Mucosa of rectum (tissue), 2 donors: ENCODE results near the gene PCGF2.
"Not testable (repeated sequence)": the region's sequence is repeated elsewhere in the genome, so short reads cannot be mapped to it uniquely, and the experiment has no call there.

Experiments
- H3K27ac ChIP-seq, 2 donors: one replicate each; pipeline ENCODE4 v1.7.0; 2013; ENCODE audit warnings: inconsistent platforms in 2 of 2, low read depth in 2 of 2, low read length in 2 of 2
- H3K27me3 ChIP-seq, 2 donors: one replicate each; pipeline ENCODE4 v1.7.0; 2013; ENCODE audit warnings: low read length in 2 of 2; ENCODE audit not compliant: control insufficient read depth in 2 of 2, insufficient read depth in 2 of 2
- H3K36me3 ChIP-seq, 2 donors: one replicate each; pipeline ENCODE4 v1.7.0; 2013; ENCODE audit warnings: low read length in 2 of 2; ENCODE audit not compliant: control insufficient read depth in 2 of 2, insufficient read depth in 2 of 2
- H3K4me1 ChIP-seq, 2 donors: one replicate each; pipeline ENCODE4 v1.7.0; 2013; ENCODE audit warnings: low read length in 2 of 2, mild to moderate bottlenecking in 1 of 2; ENCODE audit not compliant: control insufficient read depth in 2 of 2, insufficient read depth in 2 of 2
- H3K4me3 ChIP-seq, 2 donors: one replicate each; pipeline ENCODE4 v1.7.0; 2013; ENCODE audit warnings: low read length in 2 of 2
- H3K9ac ChIP-seq, 2 donors: one replicate each; pipeline ENCODE4 v1.7.0; 2013; ENCODE audit warnings: low read length in 2 of 2, low read depth in 1 of 2, mild to moderate bottlenecking in 1 of 2
- H3K9me3 ChIP-seq, 2 donors: one replicate each; pipeline ENCODE4 v1.7.0; 2013; ENCODE audit warnings: low read length in 2 of 2; ENCODE audit not compliant: control insufficient read depth in 2 of 2
- donor health status: healthy.
- donor health status: Normal muscosa, but diverticular disease.

PCGF2 gene

GRCh38 chr17:38748149-38748891, at the start of gene PCGF2:
Gene PCGF2, minus strand, starts transcription at chr17:38748336. Its CDS starts 7,934 bp downstream, at chr17:38740402.
- Histone ChIP-seq H3K4me3 (peak within 1 kb of the TSS; percentile 83 to 99), H3K36me3 (no peaks in the 10 kb centered on the region), H3K27ac (peak within 1 kb of the TSS; percentile 84 to 89), H3K9ac (peak within 1 kb of the TSS; percentile 68 to 83), H3K4me1 (peaks cover 51 to 53% of the 10 kb centered on the region in 2 donors), H3K27me3 (no peaks in the 10 kb centered on the region), H3K9me3 (no peaks in the 10 kb centered on the region)

DNA sequence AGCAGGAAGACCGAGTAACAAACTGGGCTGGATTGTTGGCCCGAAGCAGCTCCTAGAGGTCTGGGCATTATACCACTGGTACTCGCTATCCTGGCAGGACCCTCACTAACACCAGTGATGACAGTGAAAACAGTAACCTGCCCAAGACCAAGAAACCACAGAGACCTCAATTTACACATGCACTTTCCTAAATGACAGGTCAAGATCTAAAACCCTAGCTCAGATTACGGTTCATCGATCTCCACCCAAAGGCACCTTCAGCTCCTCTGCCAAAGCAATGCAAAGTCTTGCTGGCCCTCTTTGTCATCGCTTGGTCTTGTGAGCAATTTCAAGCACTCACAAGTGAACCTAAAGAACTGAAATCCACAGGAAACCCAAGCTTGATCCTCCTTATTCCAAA, 49.7 kb upstream of the PCGF2 start:
- H3K27ac ChIP-seq: no peak overlapping the region
- H3K4me1 ChIP-seq: peaks cover 21 to 33% of the 10 kb centered on the region in 2 donors
- H3K9me3 ChIP-seq: no peaks in the 10 kb centered on the region
- H3K27me3 ChIP-seq: no peaks in the 10 kb centered on the region
- H3K36me3 ChIP-seq: peaks cover 18 to 19% of the 10 kb centered on the region in 2 donors
- no peak overlapping the region for H3K9ac ChIP-seq
- H3K4me3 ChIP-seq: peak overlapping the region in 1 of 2 donors; percentile 78

- Histone ChIP-seq H3K9ac (no peak overlapping the region), H3K27ac (no peak overlapping the region)
Measured at GRCh38 chr17:38797158-38797490, 49.0 kb upstream of the PCGF2 start.

GRCh38 chr17:38796451-38797157, 48.5 kb upstream of the PCGF2 start:
- Histone ChIP-seq H3K36me3 (peaks cover 6 to 9% of the 10 kb centered on the region in 2 donors), H3K27ac (no peak overlapping the region), H3K4me3 (peak overlapping the region in 1 of 2 donors; percentile 39), H3K9ac (no peak overlapping the region), H3K9me3 (no peaks in the 10 kb centered on the region), H3K27me3 (no peaks in the 10 kb centered on the region), H3K4me1 (peaks cover 21 to 33% of the 10 kb centered on the region in 2 donors)

More at GRCh38 chr17:38797158-38797490, 49.0 kb upstream of the PCGF2 start:
- Histone ChIP-seq H3K9me3 (no peaks in the 10 kb centered on the region), H3K27me3 (no peaks in the 10 kb centered on the region), H3K4me1 (peaks cover 21 to 33% of the 10 kb centered on the region in 2 donors), H3K4me3 (no peak overlapping the region), H3K36me3 (peaks cover 11 to 14% of the 10 kb centered on the region in 2 donors)

- H3K36me3 ChIP-seq: peaks cover 0 to 2% of the 10 kb centered on the region in 2 donors
- H3K27me3 ChIP-seq: no peaks in the 10 kb centered on the region
- no peaks in the 10 kb centered on the region for H3K9me3 ChIP-seq
- H3K9ac ChIP-seq: no peak overlapping the region
- peaks cover 21 to 31% of the 10 kb centered on the region in 2 donors for H3K4me1 ChIP-seq
- H3K27ac ChIP-seq: no peak overlapping the region
- no peak overlapping the region for H3K4me3 ChIP-seq
Measured at GRCh38 chr17:38794221-38794620, 46.1 kb upstream of the PCGF2 start.

- H3K27me3 ChIP-seq: no peaks in the 10 kb centered on the region
- no peaks in the 10 kb centered on the region for H3K9me3 ChIP-seq
- no peak overlapping the region for H3K27ac ChIP-seq
- H3K36me3 ChIP-seq: peaks cover 6 to 9% of the 10 kb centered on the region in 2 donors
- H3K9ac ChIP-seq: no peak overlapping the region
- H3K4me1 ChIP-seq: peaks cover 0 to 2% of the 10 kb centered on the region in 2 donors
- no peak overlapping the region for H3K4me3 ChIP-seq
Measured at GRCh38 chr17:38791162-38791561, 43.0 kb upstream of the PCGF2 start.

- peaks cover 11 to 16% of the 10 kb centered on the region in 2 donors for H3K36me3 ChIP-seq
- not testable (repeated sequence) for H3K27ac ChIP-seq, H3K9ac ChIP-seq
Measured at GRCh38 chr17:38790148-38790707, 42.1 kb upstream of the PCGF2 start.

DNA sequence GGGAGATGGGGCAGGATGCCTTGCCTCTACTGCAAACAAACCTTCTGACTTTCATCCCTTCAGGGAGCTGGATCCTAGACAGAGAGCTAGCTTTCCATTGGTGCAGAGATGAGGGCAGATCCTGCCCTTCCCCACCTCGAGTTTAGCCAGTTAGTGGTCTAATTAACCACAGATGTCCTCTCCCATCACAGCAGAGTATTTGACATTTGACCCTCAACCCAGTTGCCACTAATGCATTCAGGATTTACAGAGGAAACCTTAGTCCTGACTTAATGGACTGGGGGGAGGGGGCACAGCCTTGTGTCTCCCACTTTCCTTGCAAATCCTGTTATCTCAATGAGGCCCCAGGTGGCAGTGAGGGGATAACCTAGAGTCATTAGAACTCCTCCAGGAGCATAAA, 41.0 kb upstream of the PCGF2 start:
- H3K9ac ChIP-seq: no peak overlapping the region
- H3K27ac ChIP-seq: no peak overlapping the region
- H3K4me3 ChIP-seq: no peak overlapping the region
- H3K9me3 ChIP-seq: no peaks in the 10 kb centered on the region
- H3K4me1 ChIP-seq: no peaks in the 10 kb centered on the region
- no peaks in the 10 kb centered on the region for H3K27me3 ChIP-seq
- peaks cover 19 to 23% of the 10 kb centered on the region in 2 donors for H3K36me3 ChIP-seq

More at GRCh38 chr17:38790148-38790707, 42.1 kb upstream of the PCGF2 start:
- not testable (repeated sequence) for H3K9me3 ChIP-seq, H3K27me3 ChIP-seq, H3K4me3 ChIP-seq, H3K4me1 ChIP-seq

DNA sequence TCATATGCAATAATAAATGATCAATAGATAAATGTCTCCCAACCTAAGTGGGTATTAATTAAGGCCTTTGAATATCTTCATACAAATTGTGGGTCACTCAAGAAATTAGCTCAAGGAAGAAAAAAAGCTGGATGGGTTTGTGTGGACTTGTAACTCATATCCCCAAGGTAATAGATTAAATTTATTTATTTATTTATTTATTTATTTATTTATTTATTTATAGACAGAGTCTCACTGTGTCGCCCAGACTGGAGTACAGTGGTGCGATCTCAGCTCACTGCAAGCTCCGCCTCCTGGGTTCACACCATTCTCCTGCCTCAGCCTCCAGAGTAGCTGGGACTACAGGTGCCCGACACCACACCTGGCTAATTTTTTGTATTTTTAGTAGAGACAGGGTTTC, 39.9 kb upstream of the PCGF2 start:
- not testable (repeated sequence) for H3K27me3 ChIP-seq, H3K4me1 ChIP-seq, H3K9ac ChIP-seq, H3K27ac ChIP-seq, H3K4me3 ChIP-seq, H3K9me3 ChIP-seq
- H3K36me3 ChIP-seq: peaks cover 27 to 28% of the 10 kb centered on the region in 2 donors

- Histone ChIP-seq H3K9me3 (no peaks in the 10 kb centered on the region), H3K27ac (no peak overlapping the region), H3K27me3 (no peaks in the 10 kb centered on the region), H3K9ac (no peak overlapping the region), H3K4me3 (no peak overlapping the region), H3K36me3 (peaks cover 38 to 40% of the 10 kb centered on the region in 2 donors), H3K4me1 (no peaks in the 10 kb centered on the region)
Measured at GRCh38 chr17:38786372-38786771, 38.2 kb upstream of the PCGF2 start.
